WTC11 (cell line): ENCODE results near the gene ESAM. TPM values are rescaled to one million over a fixed set of nuclear protein-coding genes. Genes with fewer than 3 reads are reported as not detected.
"Not testable (repeated sequence)": the region's sequence is repeated elsewhere in the genome, so short reads cannot be mapped to it uniquely, and the experiment has no call there.

Experiments
- ATAC-seq: fragments of 200-7000 bp; cut with Tn5 transposase; 2 replicates; pipeline ENCODE4 v1.10.0; 2021; ENCODE audit warnings: mild to moderate bottlenecking, moderate library complexity
- CTCF ChIA-PET: fragments of 300-600 bp; sonication (Branson Sonifier 250); formaldehyde crosslinking; loops from one replicate; lab custom pipeline; 2021; ENCODE audit warnings: antibody characterized with exemption; lab: Charles Lee
- POLR2A ChIA-PET: fragments of 350-600 bp; sonication (Branson Sonifier 250); formaldehyde crosslinking; loops from one replicate; lab custom pipeline; 2021; ENCODE audit warnings: antibody characterized with exemption; lab: Charles Lee
- DNase-seq: peaks from one replicate; pipeline ENCODE4 v3.0.0; 2021; ENCODE audit warnings: low spot score
- H3K27ac Mint-ChIP-seq: 2 replicates; pipeline ENCODE4 v1.8.0; 2021; ENCODE audit warnings: mixed read lengths
- H3K27me3 Mint-ChIP-seq: 2 replicates; pipeline ENCODE4 v1.8.0; 2021; ENCODE audit warnings: low read depth, mild to moderate bottlenecking, moderate library complexity, mixed read lengths
- H3K36me3 Mint-ChIP-seq: 2 replicates; pipeline ENCODE4 v1.8.0; 2021; ENCODE audit warnings: mixed read lengths
- H3K4me1 Mint-ChIP-seq: 2 replicates; pipeline ENCODE4 v1.8.0; 2022; ENCODE audit warnings: mixed read lengths
- H3K4me3 Mint-ChIP-seq: 2 replicates; pipeline ENCODE4 v1.8.0; 2021; ENCODE audit warnings: mild to moderate bottlenecking, moderate library complexity, mixed read lengths
- H3K9me3 Mint-ChIP-seq: 2 replicates; pipeline ENCODE4 v1.8.0; 2021; ENCODE audit warnings: mixed read lengths
- CBFB ChIP-seq: sonication (generic); formaldehyde crosslinking; IDR thresholded peaks from 2 replicates; pipeline ENCODE4 v1.8.1; 2022; ENCODE audit warnings: mild to moderate bottlenecking, low read depth, missing genetic modification reagents
- CTCF ChIP-seq: fragments of 200-600 bp; IDR thresholded peaks from 2 replicates; pipeline ENCODE4 v1.8.0; 2022; ENCODE audit warnings: antibody characterized with exemption
- E2F1 ChIP-seq: sonication (generic); formaldehyde crosslinking; IDR thresholded peaks from 2 replicates; pipeline ENCODE4 v1.8.0; 2022; ENCODE audit warnings: mild to moderate bottlenecking, missing genetic modification reagents
- ESRRA ChIP-seq: sonication (generic); formaldehyde crosslinking; IDR thresholded peaks from 2 replicates; pipeline ENCODE4 v1.8.1; 2022; ENCODE audit warnings: mild to moderate bottlenecking, missing genetic modification reagents, borderline replicate concordance
- GTF2I ChIP-seq: fragments of 250-450 bp; sonication (Bioruptor Pico); conservative IDR thresholded peaks from 2 replicates; pipeline ENCODE4 v1.4.0; 2021; ENCODE audit warnings: mild to moderate bottlenecking
- HMGXB4 ChIP-seq: sonication (generic); formaldehyde crosslinking; IDR thresholded peaks from 2 replicates; pipeline ENCODE4 v1.8.1; 2023; ENCODE audit warnings: mild to moderate bottlenecking, moderate library complexity, missing genetic modification reagents
- MAX ChIP-seq: sonication (generic); formaldehyde crosslinking; IDR thresholded peaks from 2 replicates; pipeline ENCODE4 v1.8.0; 2022; ENCODE audit warnings: mild to moderate bottlenecking, missing genetic modification reagents
- MLX ChIP-seq: sonication (generic); formaldehyde crosslinking; IDR thresholded peaks from 2 replicates; pipeline ENCODE4 v1.8.1; 2023; ENCODE audit warnings: mild to moderate bottlenecking, missing genetic modification reagents, moderate library complexity
- NFATC4 ChIP-seq: fragments of 250-450 bp; sonication (Bioruptor Pico); IDR thresholded peaks from 2 replicates; pipeline ENCODE4 v1.9.0; 2021; ENCODE audit warnings: mild to moderate bottlenecking
- NR1H2 ChIP-seq: sonication (generic); formaldehyde crosslinking; IDR thresholded peaks from 2 replicates; pipeline ENCODE4 v1.9.0; 2021; ENCODE audit warnings: mild to moderate bottlenecking, moderate library complexity, missing genetic modification reagents
- SMAD3 ChIP-seq: sonication (generic); formaldehyde crosslinking; IDR thresholded peaks from 2 replicates; pipeline ENCODE4 v1.8.0; 2022; ENCODE audit warnings: missing genetic modification reagents, mild to moderate bottlenecking, borderline replicate concordance
- STAT6 ChIP-seq: sonication (generic); formaldehyde crosslinking; conservative IDR thresholded peaks from 2 replicates; pipeline ENCODE4 v1.8.1; 2023; ENCODE audit warnings: mild to moderate bottlenecking, low read depth, missing genetic modification reagents, moderate library complexity
- TEAD1 ChIP-seq: sonication (generic); formaldehyde crosslinking; IDR thresholded peaks from 2 replicates; pipeline ENCODE4 v1.8.0; 2022; ENCODE audit warnings: mild to moderate bottlenecking, missing genetic modification reagents
- TEAD4 ChIP-seq: sonication (generic); formaldehyde crosslinking; IDR thresholded peaks from 2 replicates; pipeline ENCODE4 v1.8.0; 2022; ENCODE audit warnings: mild to moderate bottlenecking, missing genetic modification reagents
- USF1 ChIP-seq: sonication (generic); formaldehyde crosslinking; IDR thresholded peaks from 2 replicates; pipeline ENCODE4 v1.8.0; 2022; ENCODE audit warnings: mild to moderate bottlenecking, missing genetic modification reagents
- USF2 ChIP-seq: sonication (generic); formaldehyde crosslinking; IDR thresholded peaks from 2 replicates; pipeline ENCODE4 v1.8.1; 2023; ENCODE audit warnings: mild to moderate bottlenecking, missing genetic modification reagents, moderate library complexity
- ZBTB21 ChIP-seq: sonication (generic); formaldehyde crosslinking; IDR thresholded peaks from 2 replicates; pipeline ENCODE4 v1.8.1; 2023; ENCODE audit warnings: mild to moderate bottlenecking, missing genetic modification reagents, borderline replicate concordance
- ZNF232 ChIP-seq: sonication (generic); formaldehyde crosslinking; IDR thresholded peaks from 2 replicates; pipeline ENCODE4 v1.8.0; 2022; ENCODE audit warnings: mild to moderate bottlenecking, missing genetic modification reagents
- ZNF317 ChIP-seq: sonication (generic); formaldehyde crosslinking; IDR thresholded peaks from 2 replicates; pipeline ENCODE4 v1.8.1; 2023; ENCODE audit warnings: low read depth, mild to moderate bottlenecking, moderate library complexity, missing genetic modification reagents, borderline replicate concordance
- ZNF416 ChIP-seq: fragments of 250-450 bp; sonication (Bioruptor Pico); IDR thresholded peaks from 2 replicates; pipeline ENCODE4 v1.9.0; 2021; ENCODE audit warnings: mild to moderate bottlenecking, inconsistent platforms
- total RNA-seq: library from RNA; stranded (reverse); gene quantifications from 3 replicates; pipeline ENCODE4 v1.2.3, GENCODE V29; 2021

ESAM gene
- total RNA-seq, 1 experiment from 2014 or later, result 0.48 TPM

GRCh38 chr11:124776865-124777645 lies 15.0 kb upstream of the ESAM start (continued):
- no peak for TF ChIP-seq HMGXB4 (CRISPR knock-in tag)
- no peak for TF ChIP-seq CBFB
- TF ChIP-seq, all 79 proteins: peak for 0

GRCh38 chr11:124770959-124771358 lies 8.9 kb upstream of the ESAM start:
- H3K4me1 Mint-ChIP-seq, H3K27ac Mint-ChIP-seq, ATAC-seq, DNase-seq, H3K9me3 Mint-ChIP-seq, H3K4me3 Mint-ChIP-seq, H3K27me3 Mint-ChIP-seq, POLR2A ChIA-PET: not testable (repeated sequence)
- peaks cover 33% of the 10 kb centered on the region for H3K36me3 Mint-ChIP-seq
- CTCF ChIA-PET, result interaction anchor here (0.8 kb wide), 1 partner anchor 13 kb away, joined by 3 read pairs; no protein-coding TSS in a partner anchor

GRCh38 chr11:124769806-124770774 lies 8.0 kb upstream of the ESAM start:
- CTCF ChIA-PET, result interaction anchor here (0.8 to 3.1 kb wide), 3 partner anchors 8 to 24 kb away, joined by 3 to 12 read pairs (median 5); no protein-coding TSS in a partner anchor
- POLR2A ChIA-PET, result no interaction called here
- H3K9me3 Mint-ChIP-seq, result no peaks in the 10 kb centered on the region
- no peak for DNase-seq
- H3K4me1 Mint-ChIP-seq, result no peaks in the 10 kb centered on the region
- H3K4me3 Mint-ChIP-seq, result no peak overlapping the region
- peaks cover 33% of the 10 kb centered on the region for H3K36me3 Mint-ChIP-seq
- no peaks in the 10 kb centered on the region for H3K27me3 Mint-ChIP-seq
- no peak overlapping the region for H3K27ac Mint-ChIP-seq
- no peak for ATAC-seq
- TF ChIP-seq CTCF, result no peak
- TF ChIP-seq USF1 (CRISPR knock-in tag), result no peak
- no peak for TF ChIP-seq NR1H2 (CRISPR knock-in tag)
- TF ChIP-seq MLX (CRISPR knock-in tag), result no peak
- no peak for TF ChIP-seq ZNF232 (CRISPR knock-in tag)
- TF ChIP-seq ESRRA, result no peak
- TF ChIP-seq GTF2I (CRISPR knock-in tag), result no peak
- TF ChIP-seq MAX (CRISPR knock-in tag), result no peak
- no peak for TF ChIP-seq ZNF317 (CRISPR knock-in tag)
- no peak for TF ChIP-seq TEAD4 (CRISPR knock-in tag)
- no peak for TF ChIP-seq E2F1 (CRISPR knock-in tag)
- no peak for TF ChIP-seq STAT6
- no peak for TF ChIP-seq USF2 (CRISPR knock-in tag)
- no peak for TF ChIP-seq TEAD1
- TF ChIP-seq ZNF416 (CRISPR knock-in tag), result no peak
- no peak for TF ChIP-seq NFATC4 (CRISPR knock-in tag)
- TF ChIP-seq SMAD3 (CRISPR knock-in tag), result no peak
- TF ChIP-seq ZBTB21 (CRISPR knock-in tag), result no peak
